ENCODE measurements around the gene KATNB1.

KATNB1 gene, protein sequence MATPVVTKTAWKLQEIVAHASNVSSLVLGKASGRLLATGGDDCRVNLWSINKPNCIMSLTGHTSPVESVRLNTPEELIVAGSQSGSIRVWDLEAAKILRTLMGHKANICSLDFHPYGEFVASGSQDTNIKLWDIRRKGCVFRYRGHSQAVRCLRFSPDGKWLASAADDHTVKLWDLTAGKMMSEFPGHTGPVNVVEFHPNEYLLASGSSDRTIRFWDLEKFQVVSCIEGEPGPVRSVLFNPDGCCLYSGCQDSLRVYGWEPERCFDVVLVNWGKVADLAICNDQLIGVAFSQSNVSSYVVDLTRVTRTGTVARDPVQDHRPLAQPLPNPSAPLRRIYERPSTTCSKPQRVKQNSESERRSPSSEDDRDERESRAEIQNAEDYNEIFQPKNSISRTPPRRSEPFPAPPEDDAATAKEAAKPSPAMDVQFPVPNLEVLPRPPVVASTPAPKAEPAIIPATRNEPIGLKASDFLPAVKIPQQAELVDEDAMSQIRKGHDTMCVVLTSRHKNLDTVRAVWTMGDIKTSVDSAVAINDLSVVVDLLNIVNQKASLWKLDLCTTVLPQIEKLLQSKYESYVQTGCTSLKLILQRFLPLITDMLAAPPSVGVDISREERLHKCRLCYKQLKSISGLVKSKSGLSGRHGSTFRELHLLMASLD

DNA sequence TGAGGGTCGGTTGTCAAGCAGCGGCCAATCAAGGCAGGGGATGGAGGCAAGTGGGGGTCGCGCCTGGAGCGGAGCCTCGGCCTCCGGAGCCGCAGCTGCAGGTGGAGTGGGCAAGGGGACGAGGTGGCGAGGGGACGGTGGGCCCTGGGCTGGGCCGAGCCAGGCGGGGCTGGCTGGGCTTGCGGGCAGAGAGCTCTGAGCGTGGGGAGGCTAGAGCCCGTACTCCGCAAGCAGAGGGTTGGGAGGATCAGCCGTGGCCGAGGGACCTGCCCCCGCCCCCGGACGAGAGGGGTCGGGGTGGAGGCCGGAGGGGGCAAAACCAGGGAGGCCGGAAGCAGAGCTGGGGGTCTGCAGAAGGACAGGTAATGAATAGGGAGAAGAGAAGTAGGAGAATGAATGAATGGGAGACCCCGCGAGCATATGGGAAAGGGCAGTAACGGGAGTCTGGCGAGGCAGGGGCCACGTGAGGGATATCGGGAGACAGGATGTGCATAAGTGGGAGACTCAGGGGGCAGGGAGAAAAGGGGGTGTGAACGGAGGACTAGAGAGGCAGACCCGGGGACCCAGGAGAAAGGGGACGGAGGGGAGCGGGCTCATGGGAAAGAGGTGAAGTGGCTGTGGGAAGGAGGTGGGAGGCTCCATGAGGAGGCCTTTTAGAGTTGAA is at the start of gene KATNB1:
KATNB1 (plus strand) TSS at position 16 of the 664 bp plus-strand sequence. CDS start 1,474 bp downstream, outside the sequence.
- no peak for DNase-seq (ENCODE audit: low spot score)

DNA sequence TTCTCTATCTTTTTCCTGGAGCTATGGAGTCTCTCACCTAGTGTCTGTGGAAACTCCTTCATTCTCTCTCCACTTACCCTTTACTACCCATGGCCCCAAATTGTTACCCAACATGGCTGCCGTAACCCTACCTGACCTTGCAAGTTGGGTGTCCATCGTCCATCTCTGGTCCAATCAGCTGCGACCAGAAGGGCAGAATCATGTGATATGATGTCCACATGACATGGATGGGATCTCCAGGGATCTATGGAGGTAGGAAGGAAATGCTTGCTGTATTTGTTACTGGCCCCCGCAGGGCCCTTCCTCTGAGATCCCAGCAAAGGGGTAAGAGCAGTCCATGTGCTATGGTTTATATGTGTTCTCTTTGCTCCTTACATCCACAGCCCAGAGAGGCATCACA is 49.0 kb upstream of the KATNB1 start:
- no peak for DNase-seq (ENCODE audit: low spot score)

GRCh38 chr16:57687363-57687929 is 48.1 kb upstream of the KATNB1 start:
- no peak for DNase-seq (ENCODE audit: low spot score)

DNA sequence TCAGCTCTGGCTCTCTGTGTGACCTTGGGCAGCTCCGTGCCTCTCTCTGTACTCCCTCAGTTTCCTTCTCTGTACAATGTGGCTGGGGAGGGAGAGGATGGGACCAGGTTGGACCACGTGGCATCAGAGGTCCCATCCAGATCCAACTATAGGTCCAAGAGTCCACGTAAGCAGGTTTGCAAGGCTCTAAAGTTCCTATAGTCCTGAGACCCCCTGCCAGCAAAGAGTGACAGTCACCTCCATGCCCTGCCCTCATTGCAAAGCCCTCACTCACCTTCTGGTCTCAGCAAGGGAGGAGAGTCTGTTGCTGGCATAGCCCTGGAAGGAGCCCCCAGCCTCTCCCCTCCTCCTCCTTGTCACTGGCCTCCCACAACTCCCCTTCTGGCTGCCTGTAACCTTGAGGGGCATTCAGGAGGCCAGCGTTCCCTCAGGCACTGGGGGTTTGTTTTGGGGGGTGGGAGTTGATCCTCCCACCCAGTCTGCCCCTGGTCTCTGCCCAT is 47.0 kb upstream of the KATNB1 start:
- no peak for DNase-seq (ENCODE audit: low spot score)

GRCh38 chr16:57688987-57689761 is 46.4 kb upstream of the KATNB1 start:
- DNase-seq (ENCODE audit: low spot score), result no peak

DNA sequence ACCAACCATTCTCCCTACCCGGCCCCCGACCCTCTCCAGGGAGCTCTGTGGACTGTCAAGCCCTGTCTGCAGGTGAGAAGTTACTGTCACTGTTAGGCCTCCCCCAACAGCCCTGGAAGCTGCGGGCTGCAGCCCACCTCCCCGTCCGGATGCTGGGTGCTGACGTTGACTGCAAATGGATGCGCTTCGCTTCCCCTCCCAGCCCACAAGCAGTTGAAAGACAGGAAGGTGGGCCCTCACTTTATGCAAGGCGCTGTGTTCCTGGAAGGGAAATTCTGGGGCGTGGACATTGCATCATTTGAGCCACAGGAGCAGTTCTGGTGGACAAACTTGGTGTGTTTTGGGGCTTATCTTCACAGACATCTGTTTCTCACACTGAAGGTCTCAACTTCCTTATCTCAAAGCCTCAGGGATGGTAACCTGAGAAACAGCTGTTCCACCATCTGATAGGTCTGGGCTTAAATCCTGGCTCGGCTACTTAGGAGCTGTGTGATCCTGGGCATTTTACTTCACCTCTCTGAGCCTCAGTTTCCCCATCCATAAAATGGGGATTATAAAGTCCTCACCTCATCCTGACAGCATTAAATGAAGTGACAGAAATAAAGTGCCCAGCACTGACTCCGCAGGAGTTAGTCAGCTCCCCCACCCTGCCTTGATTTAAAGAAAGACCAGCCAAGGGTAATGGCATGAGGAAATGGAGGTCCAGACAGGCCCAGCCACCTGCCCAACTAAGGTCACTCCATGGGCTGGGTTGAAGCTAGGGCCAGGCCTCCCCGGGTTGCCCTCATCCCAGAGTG is 45.6 kb upstream of the KATNB1 start:
- no peak for DNase-seq (ENCODE audit: low spot score)

DNA sequence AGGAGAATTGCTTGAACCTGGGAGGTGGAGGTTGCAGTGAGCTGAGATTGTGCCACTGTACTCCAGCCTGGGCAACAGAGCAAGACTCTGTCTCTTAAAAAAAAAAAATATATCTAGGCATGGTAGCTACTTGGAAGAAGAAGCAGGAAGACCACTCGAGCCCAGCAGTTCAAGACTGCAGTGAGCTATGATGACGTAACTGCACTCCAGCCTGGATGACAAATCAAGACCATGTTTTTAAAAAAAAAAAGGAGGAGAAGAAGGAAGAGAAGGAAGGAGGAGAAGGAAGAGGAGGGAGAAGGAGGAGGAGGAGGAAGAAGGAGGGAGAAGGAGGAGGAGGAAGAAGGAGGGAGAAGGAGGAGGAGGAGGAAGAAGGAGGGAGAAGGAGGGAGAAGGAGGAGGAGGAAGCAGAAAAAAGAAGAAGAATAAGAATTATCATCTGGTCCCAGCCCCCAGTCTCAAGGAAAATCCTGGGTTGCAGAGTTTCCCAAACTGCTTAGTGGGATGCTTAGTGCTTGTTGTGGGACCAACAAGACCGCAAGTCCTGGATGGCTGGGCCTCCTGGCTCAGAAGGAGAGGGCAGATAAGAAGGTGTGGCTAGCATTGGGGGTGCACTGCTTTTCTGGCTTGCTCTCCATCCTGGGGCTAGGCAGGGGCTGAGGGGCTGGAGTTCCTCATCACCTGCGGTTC is 44.6 kb upstream of the KATNB1 start:
- DNase-seq (ENCODE audit: low spot score), result no peak

GRCh38 chr16:57692636-57693035 is 42.9 kb upstream of the KATNB1 start:
- no peak for DNase-seq (ENCODE audit: low spot score)

DNA sequence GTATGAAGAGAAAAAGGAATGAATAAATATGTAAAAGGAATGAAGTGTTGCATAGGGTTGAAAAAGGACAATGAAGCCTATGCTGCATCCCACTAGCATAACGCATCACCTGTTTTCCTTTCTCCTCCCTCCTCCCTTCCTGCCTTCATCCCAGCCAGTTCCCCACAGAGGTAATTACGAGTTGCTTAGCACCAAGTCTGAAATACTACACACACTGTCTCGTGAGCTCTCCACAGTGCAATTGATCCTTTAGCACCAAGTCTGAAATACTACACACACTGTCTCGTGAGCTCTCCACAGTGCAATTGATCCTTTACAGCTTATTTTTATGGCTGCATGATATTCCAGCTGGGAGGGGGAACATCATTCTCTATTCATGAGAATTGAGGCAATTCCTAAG is 42.0 kb upstream of the KATNB1 start:
- DNase-seq (ENCODE audit: low spot score), result no peak

DNA sequence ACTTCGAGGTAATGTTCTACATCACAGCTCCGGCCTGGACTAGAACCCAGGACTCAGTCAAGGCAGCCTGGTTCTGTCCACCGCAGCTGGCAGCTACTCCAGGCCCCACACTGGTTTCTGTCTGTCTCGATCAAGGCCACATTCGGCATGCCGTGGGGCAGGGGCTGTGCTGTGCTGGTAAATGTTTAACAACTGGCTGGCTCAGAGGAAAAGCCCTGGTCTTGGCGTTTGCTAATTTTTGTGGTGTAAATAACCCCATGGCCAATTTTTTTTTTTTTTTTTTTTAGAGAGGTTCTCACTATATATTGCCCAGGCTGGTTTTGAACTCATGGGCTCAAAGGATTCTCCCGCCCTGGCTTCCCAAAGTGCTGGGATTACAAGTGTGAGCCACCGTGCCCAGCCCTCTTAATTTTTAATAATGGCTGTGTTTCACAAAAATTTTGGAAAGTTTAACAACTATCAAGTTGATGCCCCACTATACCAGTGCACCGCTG is 41.3 kb upstream of the KATNB1 start:
- no peak for DNase-seq (ENCODE audit: low spot score)

DNA sequence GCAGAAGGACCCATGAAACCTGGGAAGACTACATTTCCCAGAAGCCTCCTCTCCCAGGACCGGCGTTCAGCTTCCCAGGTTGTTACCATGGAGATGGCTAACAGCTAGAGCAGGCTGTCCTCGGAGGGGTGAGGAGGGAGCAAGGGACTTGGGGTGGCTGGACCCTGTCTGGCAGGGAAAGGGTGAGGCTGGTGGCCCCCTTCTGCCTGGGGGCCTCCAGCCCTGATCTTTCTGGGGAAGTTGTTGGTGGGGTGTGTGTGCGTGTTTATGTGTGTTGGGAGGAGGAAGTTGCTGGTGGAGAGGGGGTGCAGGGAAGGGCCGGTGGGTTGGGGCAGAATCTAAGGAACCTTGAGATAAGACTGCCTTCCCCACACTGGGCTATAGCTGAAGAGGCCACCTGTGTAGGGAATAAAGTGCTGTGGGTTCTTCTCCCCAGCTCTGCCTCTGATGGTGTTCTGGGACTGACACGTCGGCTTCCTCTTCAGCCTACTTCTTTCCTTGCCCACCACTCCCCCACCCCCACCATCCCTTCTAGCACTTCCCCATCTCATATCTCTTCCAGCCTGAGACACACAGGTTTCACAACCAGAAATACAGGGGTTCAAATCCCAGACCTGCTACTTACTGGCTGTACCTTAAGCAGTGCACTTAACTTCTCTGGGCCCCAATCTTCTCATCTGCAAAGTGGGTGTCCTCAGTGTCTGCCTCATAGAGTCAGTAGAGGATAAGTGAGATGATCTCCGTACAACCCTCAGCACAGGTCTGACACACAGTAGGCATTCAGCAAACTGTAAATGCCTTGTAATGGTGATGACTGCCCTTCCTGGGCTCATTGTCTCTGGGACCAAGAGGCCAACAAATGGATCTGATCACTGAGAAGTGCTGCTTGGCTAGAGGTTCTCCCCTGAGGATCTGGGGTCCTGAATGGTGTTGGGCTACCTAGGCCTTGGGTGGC is 40.6 kb upstream of the KATNB1 start, which contains the start of gene DRC7:
DRC7 (plus strand) TSS at position 82 of the 955 bp plus-strand sequence. CDS start 3,144 bp downstream, outside the sequence.
- DNase-seq (ENCODE audit: low spot score), result peak; percentile 55

- DNase-seq (ENCODE audit: low spot score), result no peak
Measured at GRCh38 chr16:57695680-57696069, 39.9 kb upstream of the KATNB1 start.

DNA sequence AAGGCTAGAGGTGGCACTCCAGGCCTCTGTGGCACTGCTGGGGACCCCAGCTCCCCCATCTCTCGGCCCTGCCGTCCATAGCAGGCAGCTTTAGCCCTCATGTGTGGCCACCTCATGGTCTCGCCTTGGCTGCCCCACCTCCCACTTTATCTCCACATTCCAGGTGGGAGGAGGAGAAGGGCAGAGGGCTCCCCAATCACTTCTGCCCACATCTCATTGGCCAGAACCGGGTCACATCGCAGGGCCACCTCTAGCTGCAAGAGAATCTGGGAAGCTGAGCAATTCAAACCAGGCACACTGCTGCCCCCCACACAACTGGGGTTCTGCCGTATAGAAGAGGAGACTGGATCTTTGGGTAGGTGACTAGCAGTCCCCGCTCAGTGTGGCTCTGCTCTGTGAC is 39.3 kb upstream of the KATNB1 start:
- no peak for DNase-seq (ENCODE audit: low spot score)

DNA sequence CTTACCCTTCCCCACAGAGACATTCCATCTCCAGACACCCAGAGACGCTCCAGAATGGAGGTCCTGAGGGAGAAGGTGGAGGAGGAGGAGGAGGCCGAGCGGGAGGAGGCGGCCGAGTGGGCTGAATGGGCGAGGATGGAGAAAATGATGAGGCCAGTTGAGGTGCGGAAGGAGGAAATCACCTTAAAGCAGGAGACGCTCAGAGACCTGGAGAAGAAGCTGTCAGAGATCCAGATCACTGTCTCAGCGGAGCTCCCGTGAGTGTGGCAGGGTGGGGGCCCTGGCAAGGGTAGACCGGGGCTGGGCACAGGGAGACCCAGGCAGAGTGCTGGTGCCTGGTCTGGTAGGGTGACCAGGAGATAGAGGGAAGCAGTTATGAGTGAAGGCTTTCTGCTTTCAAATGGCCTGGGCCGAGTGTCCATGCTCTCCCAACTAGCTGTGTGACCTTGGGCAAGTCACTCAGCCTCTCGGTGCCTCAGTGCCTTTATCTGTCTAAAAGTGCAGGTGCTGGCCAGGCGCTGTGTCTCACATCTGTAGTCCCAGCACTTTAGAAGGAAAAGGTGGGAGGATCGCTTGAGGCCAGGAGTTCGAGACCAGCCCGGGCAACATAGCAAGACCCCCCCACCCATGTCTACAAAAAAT is 37.6 kb upstream of the KATNB1 start:
- no peak for DNase-seq (ENCODE audit: low spot score)

GRCh38 chr16:57698812-57699405 is 36.7 kb upstream of the KATNB1 start:
- DNase-seq (ENCODE audit: low spot score), result no peak

DNA sequence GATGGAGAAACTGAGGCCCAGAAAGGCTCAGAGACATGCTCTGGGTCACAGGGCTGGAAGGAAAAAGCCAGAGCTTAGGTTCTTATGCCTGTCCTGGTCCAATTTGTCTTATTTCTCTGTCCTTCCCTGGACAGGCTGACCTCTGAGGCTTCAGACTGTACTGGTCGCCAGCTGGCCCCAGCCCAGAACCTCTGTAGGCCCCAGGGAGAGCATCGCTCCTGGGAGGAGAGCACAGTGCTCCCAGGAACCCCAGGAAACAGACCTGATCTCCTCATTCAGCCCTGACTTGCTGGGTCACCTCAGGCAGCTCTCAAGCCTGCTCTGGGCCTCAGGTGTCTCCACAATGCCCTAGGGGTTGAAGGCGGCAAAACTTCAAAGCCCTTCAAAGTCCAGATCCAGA is 36.1 kb upstream of the KATNB1 start:
- DNase-seq (ENCODE audit: low spot score), result no peak

DNA sequence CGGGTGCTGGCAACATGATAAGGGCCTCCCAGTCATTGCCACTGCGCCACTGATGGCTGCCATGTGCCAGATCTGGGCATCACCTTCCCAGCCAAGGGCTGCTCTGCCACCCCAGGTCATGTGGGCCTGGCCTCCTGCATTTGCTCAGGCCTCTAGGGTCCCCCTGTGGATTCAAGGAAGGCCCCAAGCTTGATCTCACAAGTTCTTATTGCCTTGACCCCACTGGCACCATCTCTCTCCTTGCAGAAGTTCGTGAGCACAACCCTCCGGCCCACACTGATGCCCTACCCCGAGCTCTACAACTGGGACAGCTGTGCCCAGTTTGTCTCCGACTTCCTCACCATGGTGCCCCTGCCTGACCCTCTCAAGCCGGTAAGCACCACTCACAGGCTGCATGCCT is 35.7 kb upstream of the KATNB1 start:
- no peak for DNase-seq (ENCODE audit: low spot score)

Data from SW480 (cell line).